GM12878 (cell line): Measurements from ENCODE around the gene CACNA1D. TPM values are rescaled to one million over a fixed set of nuclear protein-coding genes. Genes with fewer than 3 reads are reported as not detected.

ENCODE experiments used
- ATAC-seq: fragments of 200-7000 bp; cut with Tn5 transposase; 3 replicates; pipeline ENCODE4 v1.9.1; 2020; ENCODE audit warnings: mild to moderate bottlenecking, moderate library complexity
- BruUV-seq: library from RNA; stranded (reverse); fragments of 400-500 nt; replicated peaks from 2 replicates; lab custom pipeline; 2021; lab: Mats Ljungman, UMichigan
- CTCF ChIA-PET: fragments of 300-600 bp; sonication (Branson Sonifier 250); formaldehyde crosslinking; extraction: SDS; loops from one replicate; lab custom pipeline; 2021; ENCODE audit warnings: inconsistent platforms; lab: Yijun Ruan, JAX
- POLR2A ChIA-PET: fragments of 350-600 bp; formaldehyde crosslinking; extraction: SDS; loops from one replicate; lab custom pipeline; 2021; ENCODE audit warnings: inconsistent platforms; lab: Charles Lee
- RAD21 ChIA-PET: fragments of 300-600 bp; sonication (Branson Sonifier 250); formaldehyde crosslinking; loops from one replicate; lab custom pipeline; 2023; ENCODE audit warnings: antibody characterized with exemption; ENCODE audit not compliant: unreplicated experiment; lab: Charles Lee
- SMC1A ChIA-PET: fragments of 300-600 bp; sonication (Branson Sonifier 250); formaldehyde crosslinking; loops from one replicate; lab custom pipeline; 2023; ENCODE audit not compliant: unreplicated experiment, uncharacterized antibody; lab: Charles Lee
- DNase-seq: peaks from one replicate; pipeline ENCODE4 v3.0.0-alpha.2; 2011; ENCODE audit warnings: low read depth, low spot score
- FAIRE-seq: peaks from 3 replicates; lab custom pipeline; 2011; peaks lifted over from hg19 to GRCh38; lab: Jason Lieb, UNC
- H2AFZ ChIP-seq: 2 replicates; pipeline ENCODE4 v1.6.0; 2011; ENCODE audit warnings: low read depth, low read length, control low read depth; ENCODE audit not compliant: control insufficient read depth
- H3K27ac ChIP-seq: 2 replicates; pipeline ENCODE4 v1.5.1; 2011; ENCODE audit warnings: control low read depth; ENCODE audit not compliant: control insufficient read depth, insufficient read depth
- H3K27me3 ChIP-seq, 2 experiments: replicated peaks in 1 of 2; 2 replicates each; pipeline versions ENCODE4 v1.6.0 to v1.6.1; 2011; ENCODE audit warnings: low read length in 1 of 2; ENCODE audit not compliant: control insufficient read depth in 2 of 2, insufficient read depth in 2 of 2
- H3K36me3 ChIP-seq, 2 experiments: 2 replicates each; pipeline ENCODE4 v1.5.1; 2011; ENCODE audit warnings: low read length in 1 of 2; ENCODE audit not compliant: control insufficient read depth in 2 of 2, insufficient read depth in 2 of 2
- H3K4me1 ChIP-seq: 2 replicates; pipeline ENCODE4 v1.6.1; 2011; ENCODE audit warnings: mild to moderate bottlenecking, low read length, moderate library complexity, mixed read lengths; ENCODE audit not compliant: control insufficient read depth, insufficient read depth
- H3K4me2 ChIP-seq: 2 replicates; pipeline ENCODE4 v1.6.0; 2011; ENCODE audit warnings: control low read depth; ENCODE audit not compliant: control insufficient read depth, insufficient read depth
- H3K4me3 ChIP-seq: fragments of 200-600 bp; sonication (generic); 2 replicates; pipeline ENCODE4 v1.5.1; 2016
- H3K79me2 ChIP-seq: 2 replicates; pipeline ENCODE4 v1.6.0; 2011; ENCODE audit warnings: low read length; ENCODE audit not compliant: control insufficient read depth, insufficient read depth
- H3K9ac ChIP-seq: 2 replicates; pipeline ENCODE4 v1.8.0; 2011; ENCODE audit warnings: low read length, control low read depth, mixed read lengths; ENCODE audit not compliant: control insufficient read depth, insufficient read depth
- H3K9me3 ChIP-seq: replicated peaks from 3 replicates; pipeline ENCODE4 v1.5.1; 2011; ENCODE audit warnings: mild to moderate bottlenecking, low read length; ENCODE audit not compliant: control insufficient read depth, insufficient read depth
- H4K20me1 ChIP-seq: 2 replicates; pipeline ENCODE4 v1.6.0; 2011; ENCODE audit not compliant: control insufficient read depth, insufficient read depth
- BCL11A ChIP-seq: IDR thresholded peaks from 2 replicates; pipeline ENCODE4 v1.6.1; 2011; ENCODE audit warnings: low read depth, low read length
- BHLHE40 ChIP-seq, 2 experiments: fragments of 450-650 bp in 1 of 2; IDR thresholded peaks; 2 replicates each; pipeline ENCODE4 v1.6.1; 2011 to 2017; ENCODE audit warnings: low read depth in 2 of 2, borderline replicate concordance in 1 of 2, improper control_type of control experiment in 1 of 2, low read length in 1 of 2, mild to moderate bottlenecking in 1 of 2
- GATAD2B ChIP-seq: fragments of 450-650 bp; conservative IDR thresholded peaks from 2 replicates; pipeline ENCODE4 v1.6.1; 2017; ENCODE audit warnings: low read depth, mild to moderate bottlenecking, moderate library complexity
- MXI1 ChIP-seq: fragments of 150-350 bp; IDR thresholded peaks from 2 replicates; pipeline ENCODE4 v1.6.1; 2011; ENCODE audit warnings: low read depth, mild to moderate bottlenecking, inconsistent platforms, low read length, improper control_type of control experiment
- SIN3A ChIP-seq: IDR thresholded peaks from 2 replicates; pipeline ENCODE4 v1.6.1; 2012; ENCODE audit warnings: low read depth, low read length, improper control_type of control experiment
- ZNF217 ChIP-seq: fragments of 450-650 bp; IDR thresholded peaks from 2 replicates; pipeline ENCODE4 v1.6.1; 2017; ENCODE audit warnings: antibody characterized with exemption, mild to moderate bottlenecking
- WGBS: methylation state at CpG from one replicate; pipeline ENCODE4 v1.1.6; 2016; ENCODE audit warnings: low lambda C conversion rate; ENCODE audit not compliant: insufficient replicate concordance, insufficient coverage; ENCODE audit errors: missing lambda C conversion rate; 5-methylcytosine and 5-hydroxymethylcytosine counted together
- in situ Hi-C: fragments of 300-500 bp; cut with MboI; formaldehyde crosslinking; loops from 9 replicates; pipeline ENCODE4 v1.14.3; 2018; ENCODE audit warnings: mixed read lengths
- intact Hi-C: fragments of 100-400 bp; cut with micrococcal nuclease; formaldehyde crosslinking; loops from one replicate; pipeline ENCODE4 v1.14.2; 2022; ENCODE audit not compliant: unreplicated experiment
- polyA plus RNA-seq, 11 experiments: library from polyadenylated mRNA; depleted of rRNA in 4 of 11; unstranded in 6 of 11; stranded (reverse) in 5 of 11; fragments of >200 nt; fragmentation: Nextera tagmentation in 4 of 11; fragmentation: Illumina TruSeq in 1 of 11; extraction: Ambion mirVana in 4 of 11; extraction: Trizol in 1 of 11; gene quantifications; 1 replicate in 1 of 11; 2 replicates in 10 of 11; pipeline versions ENCODE4 v1.2.1 to v1.2.3, GENCODE V29; 2011 to 2016; ENCODE audit warnings: inconsistent platforms in 2 of 11, missing spikeins in 2 of 11, low read depth in 1 of 11
- total RNA-seq, 4 experiments: library from RNA; depleted of rRNA in 3 of 4; stranded (reverse); fragments of >200 nt in 3 of 4; fragmentation: Illumina TruSeq in 1 of 4; extraction: Trizol in 1 of 4; gene quantifications; 2 replicates each; pipeline versions ENCODE4 v1.2.1 to v1.2.3, GENCODE V29; 2013 to 2021
- TF ChIP-seq, protein P1 (sequence below): fragments of 450-650 bp; IDR thresholded peaks from 2 replicates; pipeline ENCODE4 v1.6.1; 2017; ENCODE audit warnings: borderline replicate concordance
- TF ChIP-seq, protein P2 (sequence below): fragments of 450-650 bp; IDR thresholded peaks from 2 replicates; pipeline ENCODE4 v1.6.1; 2016; ENCODE audit warnings: mild to moderate bottlenecking, moderate library complexity, borderline replicate concordance
- TF ChIP-seq, protein P3 (sequence below): fragments of 450-650 bp; IDR thresholded peaks from 2 replicates; pipeline ENCODE4 v1.6.1; 2017; ENCODE audit warnings: mild to moderate bottlenecking, moderate library complexity

CACNA1D gene
- total and polyA plus RNA-seq, 10 of the 15 experiments (the other 5 are each of a cell fraction or from before 2014, with no cell fraction given), result 0.21 to 24.4 (median 1.6) TPM

DNA sequence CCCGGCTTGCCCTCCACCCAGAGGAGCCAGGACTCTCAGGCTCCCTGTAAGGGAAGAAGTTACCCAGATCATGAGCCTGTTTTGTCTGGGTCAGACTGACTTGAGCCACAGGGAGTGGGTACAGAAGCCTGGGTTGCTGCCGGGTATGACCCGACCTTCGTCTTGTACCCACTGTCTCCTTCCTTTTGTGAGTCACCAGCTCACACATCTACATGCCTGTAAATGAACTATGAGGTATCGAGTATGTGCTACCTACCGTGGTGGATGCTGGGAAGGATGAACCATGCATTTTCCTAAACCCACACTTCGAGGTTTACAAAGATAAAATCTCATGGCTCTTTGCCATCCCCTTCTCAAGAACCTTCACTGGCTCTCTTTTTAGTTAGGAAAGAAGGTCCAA, 56.9 kb downstream of the CACNA1D start (continued):
- TF ChIP-seq, protein P1, sequence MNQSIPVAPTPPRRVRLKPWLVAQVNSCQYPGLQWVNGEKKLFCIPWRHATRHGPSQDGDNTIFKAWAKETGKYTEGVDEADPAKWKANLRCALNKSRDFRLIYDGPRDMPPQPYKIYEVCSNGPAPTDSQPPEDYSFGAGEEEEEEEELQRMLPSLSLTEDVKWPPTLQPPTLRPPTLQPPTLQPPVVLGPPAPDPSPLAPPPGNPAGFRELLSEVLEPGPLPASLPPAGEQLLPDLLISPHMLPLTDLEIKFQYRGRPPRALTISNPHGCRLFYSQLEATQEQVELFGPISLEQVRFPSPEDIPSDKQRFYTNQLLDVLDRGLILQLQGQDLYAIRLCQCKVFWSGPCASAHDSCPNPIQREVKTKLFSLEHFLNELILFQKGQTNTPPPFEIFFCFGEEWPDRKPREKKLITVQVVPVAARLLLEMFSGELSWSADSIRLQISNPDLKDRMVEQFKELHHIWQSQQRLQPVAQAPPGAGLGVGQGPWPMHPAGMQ, result no peak
- TF ChIP-seq, protein P2, sequence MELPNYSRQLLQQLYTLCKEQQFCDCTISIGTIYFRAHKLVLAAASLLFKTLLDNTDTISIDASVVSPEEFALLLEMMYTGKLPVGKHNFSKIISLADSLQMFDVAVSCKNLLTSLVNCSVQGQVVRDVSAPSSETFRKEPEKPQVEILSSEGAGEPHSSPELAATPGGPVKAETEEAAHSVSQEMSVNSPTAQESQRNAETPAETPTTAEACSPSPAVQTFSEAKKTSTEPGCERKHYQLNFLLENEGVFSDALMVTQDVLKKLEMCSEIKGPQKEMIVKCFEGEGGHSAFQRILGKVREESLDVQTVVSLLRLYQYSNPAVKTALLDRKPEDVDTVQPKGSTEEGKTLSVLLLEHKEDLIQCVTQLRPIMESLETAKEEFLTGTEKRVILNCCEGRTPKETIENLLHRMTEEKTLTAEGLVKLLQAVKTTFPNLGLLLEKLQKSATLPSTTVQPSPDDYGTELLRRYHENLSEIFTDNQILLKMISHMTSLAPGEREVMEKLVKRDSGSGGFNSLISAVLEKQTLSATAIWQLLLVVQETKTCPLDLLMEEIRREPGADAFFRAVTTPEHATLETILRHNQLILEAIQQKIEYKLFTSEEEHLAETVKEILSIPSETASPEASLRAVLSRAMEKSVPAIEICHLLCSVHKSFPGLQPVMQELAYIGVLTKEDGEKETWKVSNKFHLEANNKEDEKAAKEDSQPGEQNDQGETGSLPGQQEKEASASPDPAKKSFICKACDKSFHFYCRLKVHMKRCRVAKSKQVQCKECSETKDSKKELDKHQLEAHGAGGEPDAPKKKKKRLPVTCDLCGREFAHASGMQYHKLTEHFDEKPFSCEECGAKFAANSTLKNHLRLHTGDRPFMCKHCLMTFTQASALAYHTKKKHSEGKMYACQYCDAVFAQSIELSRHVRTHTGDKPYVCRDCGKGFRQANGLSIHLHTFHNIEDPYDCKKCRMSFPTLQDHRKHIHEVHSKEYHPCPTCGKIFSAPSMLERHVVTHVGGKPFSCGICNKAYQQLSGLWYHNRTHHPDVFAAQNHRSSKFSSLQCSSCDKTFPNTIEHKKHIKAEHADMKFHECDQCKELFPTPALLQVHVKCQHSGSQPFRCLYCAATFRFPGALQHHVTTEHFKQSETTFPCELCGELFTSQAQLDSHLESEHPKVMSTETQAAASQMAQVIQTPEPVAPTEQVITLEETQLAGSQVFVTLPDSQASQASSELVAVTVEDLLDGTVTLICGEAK, result no peak
- TF ChIP-seq SIN3A, result no peak
- TF ChIP-seq MXI1, result no peak
- TF ChIP-seq ZNF217, result no peak
- TF ChIP-seq GATAD2B, result no peak
- no peak for TF ChIP-seq BCL11A

DNA sequence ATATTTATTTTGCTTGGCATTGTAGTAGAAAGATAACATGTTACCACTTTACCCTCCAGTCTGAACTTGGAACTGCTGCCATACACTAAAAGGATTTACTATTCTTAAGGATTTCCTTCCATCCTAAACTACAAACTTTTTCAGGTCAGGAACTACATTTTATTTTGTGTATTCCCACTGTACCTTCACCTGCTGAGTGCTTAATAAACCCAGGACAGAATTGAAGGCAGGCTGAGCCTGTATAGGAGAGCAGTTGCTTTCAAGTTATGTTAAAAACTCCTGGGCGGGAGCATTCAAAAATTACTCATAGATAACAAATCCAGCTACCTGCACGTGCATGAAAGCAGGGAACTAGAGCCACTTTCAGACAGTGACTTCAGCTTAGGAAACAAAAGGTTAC, 58.3 kb downstream of the CACNA1D start:
- CTCF ChIA-PET, result interaction anchor here (0.6 kb wide), 1 partner anchor 13 kb away, joined by 4 read pairs; no protein-coding TSS in a partner anchor
- POLR2A ChIA-PET, result no interaction called here
- Histone ChIP-seq H3K79me2 (no peaks in the 10 kb centered on the region), H4K20me1 (no peaks in the 10 kb centered on the region), H3K27me3 (no peaks in the 10 kb centered on the region), H3K9ac (no peak overlapping the region), H2AFZ (no peak overlapping the region), H3K36me3 (no peaks in the 10 kb centered on the region), H3K27ac (no peak overlapping the region), H3K4me3 (no peak overlapping the region), H3K4me1 (peaks cover 13% of the 10 kb centered on the region), H3K4me2 (no peak overlapping the region), H3K9me3 (no peaks in the 10 kb centered on the region)
- ATAC-seq, result no peak
- intact Hi-C loops (no loop called here), in situ Hi-C loops (no loop called here)
- no peak for FAIRE-seq
- 92% methylated on average over 2 of the region's 2 CpGs for WGBS
- TF ChIP-seq BHLHE40 (IDR thresholded peaks at IDR 0.05; ENCODE audit: borderline replicate concordance in 1 of 2, low read depth in 2 of 2, low read length in 1 of 2), result peak in 1 of 2 experiments; percentile 31; a peak in 1 of 4 replicates
- TF ChIP-seq, protein P3, sequence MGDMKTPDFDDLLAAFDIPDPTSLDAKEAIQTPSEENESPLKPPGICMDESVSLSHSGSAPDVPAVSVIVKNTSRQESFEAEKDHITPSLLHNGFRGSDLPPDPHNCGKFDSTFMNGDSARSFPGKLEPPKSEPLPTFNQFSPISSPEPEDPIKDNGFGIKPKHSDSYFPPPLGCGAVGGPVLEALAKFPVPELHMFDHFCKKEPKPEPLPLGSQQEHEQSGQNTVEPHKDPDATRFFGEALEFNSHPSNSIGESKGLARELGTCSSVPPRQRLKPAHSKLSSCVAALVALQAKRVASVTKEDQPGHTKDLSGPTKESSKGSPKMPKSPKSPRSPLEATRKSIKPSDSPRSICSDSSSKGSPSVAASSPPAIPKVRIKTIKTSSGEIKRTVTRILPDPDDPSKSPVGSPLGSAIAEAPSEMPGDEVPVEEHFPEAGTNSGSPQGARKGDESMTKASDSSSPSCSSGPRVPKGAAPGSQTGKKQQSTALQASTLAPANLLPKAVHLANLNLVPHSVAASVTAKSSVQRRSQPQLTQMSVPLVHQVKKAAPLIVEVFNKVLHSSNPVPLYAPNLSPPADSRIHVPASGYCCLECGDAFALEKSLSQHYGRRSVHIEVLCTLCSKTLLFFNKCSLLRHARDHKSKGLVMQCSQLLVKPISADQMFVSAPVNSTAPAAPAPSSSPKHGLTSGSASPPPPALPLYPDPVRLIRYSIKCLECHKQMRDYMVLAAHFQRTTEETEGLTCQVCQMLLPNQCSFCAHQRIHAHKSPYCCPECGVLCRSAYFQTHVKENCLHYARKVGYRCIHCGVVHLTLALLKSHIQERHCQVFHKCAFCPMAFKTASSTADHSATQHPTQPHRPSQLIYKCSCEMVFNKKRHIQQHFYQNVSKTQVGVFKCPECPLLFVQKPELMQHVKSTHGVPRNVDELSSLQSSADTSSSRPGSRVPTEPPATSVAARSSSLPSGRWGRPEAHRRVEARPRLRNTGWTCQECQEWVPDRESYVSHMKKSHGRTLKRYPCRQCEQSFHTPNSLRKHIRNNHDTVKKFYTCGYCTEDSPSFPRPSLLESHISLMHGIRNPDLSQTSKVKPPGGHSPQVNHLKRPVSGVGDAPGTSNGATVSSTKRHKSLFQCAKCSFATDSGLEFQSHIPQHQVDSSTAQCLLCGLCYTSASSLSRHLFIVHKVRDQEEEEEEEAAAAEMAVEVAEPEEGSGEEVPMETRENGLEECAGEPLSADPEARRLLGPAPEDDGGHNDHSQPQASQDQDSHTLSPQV, result no peak
- SMC1A ChIA-PET, result interaction anchor here (1.3 kb wide), 1 partner anchor 9 kb away, joined by 3 read pairs; no protein-coding TSS in a partner anchor
- no peak for DNase-seq
- no TSS peak for BruUV-seq
- RAD21 ChIA-PET, result no interaction called here
